Progenitor cell of endocrine pancreas (in vitro differentiated cells): ENCODE data around the gene NEURL1. TPM values are rescaled to one million over a fixed set of nuclear protein-coding genes. Genes with fewer than 3 reads are reported as not detected.

Experiments
- DNase-seq: peaks from one replicate; pipeline ENCODE4 v3.0.0; 2021; ENCODE audit warnings: low spot score; ENCODE audit not compliant: unreplicated experiment
- H3K27ac Mint-ChIP-seq: 2 replicates; pipeline ENCODE4 v1.8.0; 2021; ENCODE audit warnings: mild to moderate bottlenecking, moderate library complexity, mixed read lengths
- H3K27me3 Mint-ChIP-seq: 2 replicates; pipeline ENCODE4 v1.8.0; 2021; ENCODE audit warnings: mixed read lengths
- H3K36me3 Mint-ChIP-seq: 2 replicates; pipeline ENCODE4 v1.8.0; 2022; ENCODE audit warnings: mixed read lengths; ENCODE audit not compliant: insufficient read depth
- H3K4me1 Mint-ChIP-seq: 2 replicates; pipeline ENCODE4 v1.8.0; 2021; ENCODE audit warnings: low read depth, mixed read lengths
- H3K4me3 Mint-ChIP-seq: 2 replicates; pipeline ENCODE4 v1.8.0; 2021; ENCODE audit warnings: low read depth, mild to moderate bottlenecking, moderate library complexity, mixed read lengths
- H3K9me3 Mint-ChIP-seq: 2 replicates; pipeline ENCODE4 v1.8.0; 2021; ENCODE audit warnings: low read depth, mixed read lengths
- total RNA-seq: library from RNA; stranded (reverse); gene quantifications from 2 replicates; pipeline ENCODE4 v1.2.1, GENCODE V29; 2021
- TF ChIP-seq, protein P1 (sequence below): fragments of 200-600 bp; sonication (generic); IDR thresholded peaks from one replicate; pipeline ENCODE4 v1.5.0; 2021; ENCODE audit warnings: antibody characterized with exemption, mild to moderate bottlenecking; ENCODE audit not compliant: unreplicated experiment

The NEURL1 gene
- total RNA-seq, 1 donor from 2014 or later, result 21.5 TPM

DNA sequence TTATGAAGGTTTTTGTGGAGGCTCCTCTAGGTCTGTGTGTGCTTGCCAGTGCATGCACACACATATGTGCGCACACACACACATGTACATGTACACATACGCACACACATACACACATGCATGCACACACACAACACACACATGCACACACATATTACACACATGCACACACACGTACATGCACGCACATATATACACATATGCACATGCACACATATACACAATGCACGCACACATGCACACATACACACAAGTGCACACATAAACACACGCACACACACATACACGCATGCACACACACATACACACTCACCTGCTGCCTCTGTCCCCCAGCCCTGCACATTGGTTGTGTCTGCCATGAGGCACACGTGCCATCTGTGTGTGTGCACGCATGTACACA is 66.3 kb downstream of the NEURL1 start:
- H3K9me3 Mint-ChIP-seq, result no peaks in the 10 kb centered on the region
- H3K27me3 Mint-ChIP-seq, result peaks cover 29% of the 10 kb centered on the region
- H3K36me3 Mint-ChIP-seq, result no peaks in the 10 kb centered on the region
- H3K27ac Mint-ChIP-seq, result no peak overlapping the region
- DNase-seq, result no peak
- no peak overlapping the region for H3K4me3 Mint-ChIP-seq
- peaks cover 8% of the 10 kb centered on the region for H3K4me1 Mint-ChIP-seq
- TF ChIP-seq, protein P1, sequence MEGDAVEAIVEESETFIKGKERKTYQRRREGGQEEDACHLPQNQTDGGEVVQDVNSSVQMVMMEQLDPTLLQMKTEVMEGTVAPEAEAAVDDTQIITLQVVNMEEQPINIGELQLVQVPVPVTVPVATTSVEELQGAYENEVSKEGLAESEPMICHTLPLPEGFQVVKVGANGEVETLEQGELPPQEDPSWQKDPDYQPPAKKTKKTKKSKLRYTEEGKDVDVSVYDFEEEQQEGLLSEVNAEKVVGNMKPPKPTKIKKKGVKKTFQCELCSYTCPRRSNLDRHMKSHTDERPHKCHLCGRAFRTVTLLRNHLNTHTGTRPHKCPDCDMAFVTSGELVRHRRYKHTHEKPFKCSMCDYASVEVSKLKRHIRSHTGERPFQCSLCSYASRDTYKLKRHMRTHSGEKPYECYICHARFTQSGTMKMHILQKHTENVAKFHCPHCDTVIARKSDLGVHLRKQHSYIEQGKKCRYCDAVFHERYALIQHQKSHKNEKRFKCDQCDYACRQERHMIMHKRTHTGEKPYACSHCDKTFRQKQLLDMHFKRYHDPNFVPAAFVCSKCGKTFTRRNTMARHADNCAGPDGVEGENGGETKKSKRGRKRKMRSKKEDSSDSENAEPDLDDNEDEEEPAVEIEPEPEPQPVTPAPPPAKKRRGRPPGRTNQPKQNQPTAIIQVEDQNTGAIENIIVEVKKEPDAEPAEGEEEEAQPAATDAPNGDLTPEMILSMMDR, result no peak

DNA sequence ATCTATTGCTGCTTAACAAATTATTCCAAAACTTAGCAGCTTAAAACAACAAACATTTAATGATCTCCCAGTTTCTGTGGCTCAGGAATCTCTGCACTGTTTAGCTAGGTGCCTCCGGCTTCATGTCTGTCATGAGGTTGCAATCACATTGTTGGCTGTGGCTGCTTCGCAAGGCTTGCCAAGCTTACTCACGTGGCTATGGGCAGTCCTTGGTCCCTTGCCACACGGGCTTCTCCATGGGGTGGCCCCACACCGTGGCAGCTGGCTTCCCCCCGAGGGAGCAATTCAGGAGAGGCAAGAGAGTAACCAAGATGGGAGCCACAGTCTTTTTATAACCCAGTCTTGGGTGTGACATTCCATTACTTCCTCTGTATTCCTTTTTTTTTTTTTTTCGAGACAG is 67.4 kb downstream of the NEURL1 start:
- TF ChIP-seq, protein P1, result no peak
- H3K27me3 Mint-ChIP-seq, result peaks cover 28% of the 10 kb centered on the region

DNA sequence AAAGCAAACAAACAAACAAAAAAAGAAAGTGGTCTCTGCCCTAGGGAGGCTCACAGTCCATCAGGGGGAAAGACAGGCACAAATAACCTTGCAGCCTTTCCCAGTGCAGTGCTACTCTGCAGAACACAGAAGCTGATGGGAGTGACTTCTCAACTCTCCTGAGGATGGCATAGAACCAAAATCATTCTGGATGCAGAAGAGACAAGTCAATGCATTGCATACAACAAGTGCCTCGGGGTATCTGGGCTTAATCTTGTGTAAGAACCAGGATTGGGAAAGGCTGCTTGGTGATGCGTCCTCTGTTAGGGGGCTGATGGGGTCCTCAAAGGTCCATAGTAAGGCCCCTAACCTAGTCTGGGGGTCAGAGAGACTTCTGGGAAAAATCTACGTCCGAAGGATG is 68.9 kb downstream of the NEURL1 start:
- Mint-ChIP-seq H3K4me3 (no peak overlapping the region), H3K27me3 (peaks cover 20% of the 10 kb centered on the region), H3K27ac (no peak overlapping the region), H3K9me3 (no peaks in the 10 kb centered on the region), H3K4me1 (no peaks in the 10 kb centered on the region), H3K36me3 (no peaks in the 10 kb centered on the region)
- DNase-seq, result no peak
- TF ChIP-seq, protein P1, result no peak

More for the DNA sequence above, 67.4 kb downstream of the NEURL1 start:
- Mint-ChIP-seq H3K4me1 (peaks cover 4% of the 10 kb centered on the region), H3K9me3 (no peaks in the 10 kb centered on the region), H3K4me3 (no peak overlapping the region), H3K36me3 (no peaks in the 10 kb centered on the region), H3K27ac (no peak overlapping the region)
- no peak for DNase-seq

DNA sequence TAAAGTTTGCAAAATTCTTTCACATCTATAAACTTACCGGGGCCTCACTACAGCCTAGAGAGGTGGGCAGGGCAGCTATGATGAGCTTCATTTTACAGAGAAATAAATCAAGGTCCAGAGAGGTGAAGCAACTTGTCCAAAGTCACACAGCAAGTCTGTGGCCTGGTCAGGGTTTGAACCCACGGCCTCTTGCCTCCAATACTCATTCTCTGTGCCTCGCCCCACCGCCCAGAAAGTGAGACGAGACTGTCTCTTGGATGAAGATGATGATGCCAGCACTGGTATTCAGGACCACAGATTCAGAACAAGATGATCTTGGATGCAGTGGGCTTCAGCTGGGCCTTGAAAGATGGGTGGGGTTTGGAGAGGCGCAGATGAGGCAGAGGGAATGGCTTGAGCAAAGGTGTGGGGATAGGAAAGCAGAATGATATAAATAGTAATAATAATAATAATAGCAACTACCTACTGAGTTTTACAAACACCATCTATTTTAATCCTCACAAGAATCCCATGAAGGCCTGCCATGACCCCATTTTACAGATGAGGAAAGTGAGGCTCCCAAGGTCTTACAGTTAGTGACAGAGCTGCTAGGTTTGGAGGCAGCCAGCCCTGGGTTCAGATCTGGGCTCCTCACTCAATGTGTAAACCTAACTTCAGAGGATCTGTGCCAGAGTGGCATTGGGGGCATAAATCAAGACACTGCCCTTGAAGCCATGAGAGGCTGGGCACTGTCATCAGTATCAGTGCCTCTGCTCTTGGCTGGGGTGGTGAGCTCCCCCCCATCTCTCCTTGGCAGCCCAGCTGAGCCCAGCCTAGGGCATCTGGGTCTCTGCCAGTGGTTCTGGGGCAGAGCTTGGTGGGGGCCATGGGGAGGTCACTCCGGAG is 70.0 kb downstream of the NEURL1 start:
- Mint-ChIP-seq H3K4me1 (peaks cover 3% of the 10 kb centered on the region), H3K4me3 (no peak overlapping the region), H3K9me3 (no peaks in the 10 kb centered on the region), H3K27me3 (peaks cover 13% of the 10 kb centered on the region), H3K27ac (no peak overlapping the region), H3K36me3 (no peaks in the 10 kb centered on the region)
- TF ChIP-seq, protein P1, result no peak
- DNase-seq, result no peak

DNA sequence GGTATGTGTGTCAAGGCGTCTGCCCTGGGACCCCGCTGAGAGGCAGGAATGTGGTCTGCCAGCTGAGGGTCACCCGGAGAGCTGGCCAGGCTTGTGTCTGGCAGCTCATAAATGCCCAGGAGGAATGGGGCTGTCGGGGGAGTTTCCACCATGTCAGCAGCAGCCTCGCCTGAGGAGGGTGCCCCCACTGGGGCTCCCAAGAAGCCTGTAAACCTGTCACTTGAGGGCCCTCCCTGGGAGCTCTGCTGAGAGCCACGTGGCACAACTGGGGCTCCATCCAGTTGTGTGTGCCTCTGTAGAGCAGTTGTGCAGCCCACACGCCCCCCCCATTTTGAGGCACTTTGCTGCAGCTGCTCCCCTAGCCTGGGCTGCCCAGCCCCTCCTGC is 70.6 kb downstream of the NEURL1 start:
- H3K27me3 Mint-ChIP-seq, result peaks cover 11% of the 10 kb centered on the region
- H3K36me3 Mint-ChIP-seq, result no peaks in the 10 kb centered on the region

More for the DNA sequence above, 70.6 kb downstream of the NEURL1 start:
- Mint-ChIP-seq H3K4me1 (peaks cover 5% of the 10 kb centered on the region), H3K27ac (no peak overlapping the region), H3K9me3 (no peaks in the 10 kb centered on the region), H3K4me3 (no peak overlapping the region)
- DNase-seq, result no peak
- TF ChIP-seq, protein P1, result no peak
